GM18508 (cell line): ENCODE results near the gene LPP.
"Not testable (repeated sequence)": the region's sequence is repeated elsewhere in the genome, so short reads cannot be mapped to it uniquely, and the experiment has no call there.

Experiments
- ATAC-seq: cut with Tn5 transposase; IDR thresholded peaks from one replicate; pipeline ENCODE4 v1.9.1; 2021; ENCODE audit warnings: moderate number of reproducible peaks; ENCODE audit not compliant: insufficient read depth, unreplicated experiment

Gene LPP

GRCh38 chr3:188407158-188407880, 253.4 kb downstream of the LPP start:
- ATAC-seq: no peak

GRCh38 chr3:188408831-188409230, 254.9 kb downstream of the LPP start:
- no peak for ATAC-seq

- no peak for ATAC-seq
Observed at GRCh38 chr3:188411750-188412149, 257.8 kb downstream of the LPP start.

- no peak for ATAC-seq
Observed at GRCh38 chr3:188415196-188415595, 261.2 kb downstream of the LPP start.

GRCh38 chr3:188416041-188416440, 262.1 kb downstream of the LPP start:
- no peak for ATAC-seq

GRCh38 chr3:188417271-188417696, 263.3 kb downstream of the LPP start:
- ATAC-seq: no peak

- ATAC-seq: no peak
Observed at GRCh38 chr3:188417766-188418165, 263.8 kb downstream of the LPP start.

- peak; percentile 26 for ATAC-seq
Observed at GRCh38 chr3:188421151-188421821, 267.3 kb downstream of the LPP start.

- ATAC-seq: peak; percentile 99
Observed at GRCh38 chr3:188421836-188422540, 268.0 kb downstream of the LPP start.

GRCh38 chr3:188427981-188428380, 274.0 kb downstream of the LPP start:
- ATAC-seq: not testable (repeated sequence)

- ATAC-seq: no peak
Observed at GRCh38 chr3:188431040-188431439, 277.1 kb downstream of the LPP start.

- no peak for ATAC-seq
Observed at GRCh38 chr3:188431553-188431952, 277.6 kb downstream of the LPP start.

GRCh38 chr3:188432802-188433520, 279.0 kb downstream of the LPP start:
- ATAC-seq: no peak

GRCh38 chr3:188433521-188434150, 279.7 kb downstream of the LPP start:
- no peak for ATAC-seq

- no peak for ATAC-seq
Observed at GRCh38 chr3:188434594-188434993, 280.6 kb downstream of the LPP start.

- ATAC-seq: no peak
Observed at GRCh38 chr3:188435266-188435665, 281.3 kb downstream of the LPP start.

- no peak for ATAC-seq
Observed at GRCh38 chr3:188437926-188438325, 284.0 kb downstream of the LPP start.

GRCh38 chr3:188439080-188439479, 285.1 kb downstream of the LPP start:
- ATAC-seq: peak; percentile 93

- no peak for ATAC-seq
Observed at GRCh38 chr3:188440340-188440972, 286.5 kb downstream of the LPP start.

GRCh38 chr3:188442430-188442829, 288.5 kb downstream of the LPP start:
- no peak for ATAC-seq
